UCSD-AML1 (cell line): ENCODE data around the gene AHNAK.
"Not testable (repeated sequence)": the region's sequence is repeated elsewhere in the genome, so short reads cannot be mapped to it uniquely, and the experiment has no call there.

Source experiments
- DNase-seq: peaks from one replicate; lab custom pipeline; 2025; ENCODE audit not compliant: unreplicated experiment; lab: John Stamatoyannopoulos, UW

AHNAK gene

GRCh38 chr11:62464655-62465054 is 82.0 kb downstream of the AHNAK start:
- DNase-seq = no peak

GRCh38 chr11:62463121-62463542 is 83.5 kb downstream of the AHNAK start:
- no peak for DNase-seq

- no peak for DNase-seq
Measured at GRCh38 chr11:62462508-62462892, 84.1 kb downstream of the AHNAK start.

GRCh38 chr11:62461740-62462507 is 84.7 kb downstream of the AHNAK start:
- DNase-seq = no peak

GRCh38 chr11:62459080-62459479 is 87.5 kb downstream of the AHNAK start:
- no peak for DNase-seq

GRCh38 chr11:62458212-62459002 is 88.2 kb downstream of the AHNAK start:
- no peak for DNase-seq

GRCh38 chr11:62457478-62457877 is 89.1 kb downstream of the AHNAK start:
- DNase-seq = no peak

- no peak for DNase-seq
Measured at GRCh38 chr11:62456630-62457029, 90.0 kb downstream of the AHNAK start.

GRCh38 chr11:62452839-62453468 is 93.7 kb downstream of the AHNAK start:
- DNase-seq = no peak

- DNase-seq = no peak
Measured at GRCh38 chr11:62452261-62452660, 94.3 kb downstream of the AHNAK start.

- DNase-seq = no peak
Measured at GRCh38 chr11:62451241-62451621, 95.4 kb downstream of the AHNAK start.

- no peak for DNase-seq
Measured at GRCh38 chr11:62450543-62451240, 95.9 kb downstream of the AHNAK start.

- not testable (repeated sequence) for DNase-seq
Measured at GRCh38 chr11:62449912-62450311, 96.7 kb downstream of the AHNAK start.

GRCh38 chr11:62449451-62449851 is 97.2 kb downstream of the AHNAK start:
- no peak for DNase-seq

GRCh38 chr11:62446091-62446490 is 100.5 kb downstream of the AHNAK start:
- DNase-seq = no peak

GRCh38 chr11:62445314-62445740 is 101.3 kb downstream of the AHNAK start:
- DNase-seq = no peak

- no peak for DNase-seq
Measured at GRCh38 chr11:62444835-62445234, 101.8 kb downstream of the AHNAK start.

GRCh38 chr11:62444236-62444833 is 102.3 kb downstream of the AHNAK start:
- peak; percentile 55 for DNase-seq

- no peak for DNase-seq
Measured at GRCh38 chr11:62443390-62444235, 103.0 kb downstream of the AHNAK start.
